Measurements from ENCODE around the gene DSCAML1. TPM values are rescaled to one million over a fixed set of nuclear protein-coding genes. Genes with fewer than 3 reads are reported as not detected.

The DSCAML1 gene
- total RNA-seq, 1 experiment from 2014 or later, result 0.15 TPM

DNA sequence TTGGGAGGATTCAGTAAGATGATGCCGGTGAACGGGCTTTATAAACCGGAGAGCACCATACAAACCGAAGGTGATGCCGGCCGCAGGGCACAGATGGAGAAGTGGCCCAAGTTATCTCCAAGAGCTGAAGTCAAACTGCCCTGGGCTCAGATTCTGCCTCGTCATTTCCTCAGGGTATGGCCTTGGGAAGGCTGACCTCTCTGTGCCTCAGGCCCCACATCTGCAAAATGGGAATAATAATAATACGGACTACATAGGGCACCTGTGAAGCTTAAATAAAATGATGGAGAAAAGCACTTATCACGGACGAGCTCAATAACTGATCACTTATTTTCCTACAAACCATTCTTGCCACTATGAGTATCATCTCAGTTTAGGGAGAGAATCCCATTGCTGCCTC lies 29.9 kb downstream of the DSCAML1 start:
- H4K20me1 ChIP-seq (ENCODE audit: control insufficient read depth, insufficient read depth, insufficient read length), result no peaks in the 10 kb centered on the region
- H3K79me2 ChIP-seq (ENCODE audit: insufficient read depth, low read length), result no peaks in the 10 kb centered on the region
- H3T11ph ChIP-seq (ENCODE audit: low read length), result no peak overlapping the region
- no peak overlapping the region for H3K14ac ChIP-seq (ENCODE audit: insufficient read depth, low read length)
- no peak overlapping the region for H2BK12ac ChIP-seq (ENCODE audit: insufficient read length, low read depth, low read length)
- no peak overlapping the region for H2BK15ac ChIP-seq (ENCODE audit: low read depth, low read length)
- no peak overlapping the region for H2AFZ ChIP-seq (ENCODE audit: low read length)
- no peak overlapping the region for H2AK5ac ChIP-seq (ENCODE audit: insufficient read length, low read length)
- H2BK20ac ChIP-seq (ENCODE audit: low read depth, low read length, poor library complexity, severe bottlenecking), result no peak overlapping the region
- H3K27ac Mint-ChIP-seq, result no peak overlapping the region
- no peak overlapping the region for H2BK5ac ChIP-seq (ENCODE audit: insufficient read length, low read length)
- H3K9me3 Mint-ChIP-seq, result no peaks in the 10 kb centered on the region; a peak in 1 of 5 replicates
- no peak overlapping the region for H4K5ac ChIP-seq (ENCODE audit: insufficient read length, low read depth, low read length)
- H3K9ac ChIP-seq (ENCODE audit: extremely low read depth, insufficient read length, low read length), result no peak overlapping the region
- DNase-seq, result no peak
- peaks cover 11 to 16% of the 10 kb centered on the region in 2 experiments for H3K4me1 Mint-ChIP-seq
- TF ChIP-seq, protein P1, sequence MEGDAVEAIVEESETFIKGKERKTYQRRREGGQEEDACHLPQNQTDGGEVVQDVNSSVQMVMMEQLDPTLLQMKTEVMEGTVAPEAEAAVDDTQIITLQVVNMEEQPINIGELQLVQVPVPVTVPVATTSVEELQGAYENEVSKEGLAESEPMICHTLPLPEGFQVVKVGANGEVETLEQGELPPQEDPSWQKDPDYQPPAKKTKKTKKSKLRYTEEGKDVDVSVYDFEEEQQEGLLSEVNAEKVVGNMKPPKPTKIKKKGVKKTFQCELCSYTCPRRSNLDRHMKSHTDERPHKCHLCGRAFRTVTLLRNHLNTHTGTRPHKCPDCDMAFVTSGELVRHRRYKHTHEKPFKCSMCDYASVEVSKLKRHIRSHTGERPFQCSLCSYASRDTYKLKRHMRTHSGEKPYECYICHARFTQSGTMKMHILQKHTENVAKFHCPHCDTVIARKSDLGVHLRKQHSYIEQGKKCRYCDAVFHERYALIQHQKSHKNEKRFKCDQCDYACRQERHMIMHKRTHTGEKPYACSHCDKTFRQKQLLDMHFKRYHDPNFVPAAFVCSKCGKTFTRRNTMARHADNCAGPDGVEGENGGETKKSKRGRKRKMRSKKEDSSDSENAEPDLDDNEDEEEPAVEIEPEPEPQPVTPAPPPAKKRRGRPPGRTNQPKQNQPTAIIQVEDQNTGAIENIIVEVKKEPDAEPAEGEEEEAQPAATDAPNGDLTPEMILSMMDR (conservative IDR thresholded peaks at IDR 0.05), result no peak
- H2BK120ac ChIP-seq (ENCODE audit: low read depth, low read length, poor library complexity, severe bottlenecking), result no peak overlapping the region
- no peak overlapping the region for H3K18ac ChIP-seq (ENCODE audit: insufficient read length, low read depth, low read length)
- WGBS (ENCODE audit: extremely low coverage, insufficient read length, low lambda C conversion rate), result no CpG with 5 or more reads among the region's 10 CpGs
- H3K4me1 ChIP-seq (ENCODE audit: insufficient read depth, low read length), result no peaks in the 10 kb centered on the region
- no peak overlapping the region for H3K4me2 ChIP-seq (ENCODE audit: insufficient read depth, insufficient read length, low read length)
- no peaks in the 10 kb centered on the region for H3K79me1 ChIP-seq (ENCODE audit: insufficient read depth, low read depth, low read length, poor library complexity, severe bottlenecking)
- H4K8ac ChIP-seq (replicated peaks; ENCODE audit: insufficient read length, low read depth, low read length), result no peak overlapping the region
- no peaks in the 10 kb centered on the region for H3K27me3 ChIP-seq (ENCODE audit: insufficient read depth, low read length)
- H3K9me3 ChIP-seq (ENCODE audit: control insufficient read depth, low read depth, low read length), result no peaks in the 10 kb centered on the region
- no peak overlapping the region for H4K91ac ChIP-seq (ENCODE audit: insufficient read length, low read depth, low read length)
- H3K4ac ChIP-seq (ENCODE audit: low read depth, low read length), result no peak overlapping the region
- no peak overlapping the region for H3K23ac ChIP-seq (ENCODE audit: insufficient read length, low read depth, low read length)
- no peak overlapping the region for H3K27ac ChIP-seq (ENCODE audit: insufficient read length, low read depth, low read length)
- peaks cover 14% of the 10 kb centered on the region for H3K27me3 Mint-ChIP-seq (ENCODE audit: low read depth)
- no peak overlapping the region for H3K4me3 Mint-ChIP-seq
- no peak overlapping the region for H3K56ac ChIP-seq (ENCODE audit: insufficient read length, low read depth, low read length)
- H3K36me3 Mint-ChIP-seq (ENCODE audit: insufficient read depth in 1 of 3, low read depth in 3 of 3), result no peaks in the 10 kb centered on the region
- H3K23me2 ChIP-seq (ENCODE audit: insufficient read length, low read depth, low read length, poor library complexity, severe bottlenecking), result no peaks in the 10 kb centered on the region

All from H9 (cell line).